Calu3 (cell line): Measurements from ENCODE around the gene FRMD5. TPM values are rescaled to one million over a fixed set of nuclear protein-coding genes. Genes with fewer than 3 reads are reported as not detected.

Source experiments
- BruUV-seq: library from RNA; stranded (reverse); fragments of 400-500 nt; replicated peaks from 2 replicates; lab custom pipeline; 2021; lab: Mats Ljungman, UMichigan
- CTCF ChIA-PET: fragments of 300-600 bp; sonication (Branson Sonifier 250); formaldehyde crosslinking; loops from one replicate; lab custom pipeline; 2022; ENCODE audit warnings: antibody characterized with exemption; lab: Charles Lee
- DNase-seq: peaks from one replicate; pipeline ENCODE4 v3.0.0; 2022
- H3K27ac Mint-ChIP-seq: one replicate; pipeline ENCODE4 v1.8.0; 2022; ENCODE audit warnings: mixed read lengths; ENCODE audit not compliant: unreplicated experiment
- H3K27me3 Mint-ChIP-seq: one replicate; pipeline ENCODE4 v1.8.0; 2022; ENCODE audit warnings: mixed read lengths; ENCODE audit not compliant: unreplicated experiment
- H3K36me3 Mint-ChIP-seq: one replicate; pipeline ENCODE4 v1.8.0; 2022; ENCODE audit warnings: mild to moderate bottlenecking, moderate library complexity, mixed read lengths; ENCODE audit not compliant: insufficient read depth, unreplicated experiment
- H3K4me1 Mint-ChIP-seq: one replicate; pipeline ENCODE4 v1.8.0; 2022; ENCODE audit warnings: mild to moderate bottlenecking, low read depth, mixed read lengths; ENCODE audit not compliant: unreplicated experiment
- H3K4me3 Mint-ChIP-seq: one replicate; pipeline ENCODE4 v1.8.0; 2022; ENCODE audit warnings: mild to moderate bottlenecking, low read depth, moderate library complexity, mixed read lengths; ENCODE audit not compliant: unreplicated experiment
- H3K9me3 Mint-ChIP-seq: one replicate; pipeline ENCODE4 v1.8.0; 2022; ENCODE audit warnings: low read depth, mixed read lengths; ENCODE audit not compliant: unreplicated experiment
- CTCF ChIP-seq: fragments of 200-600 bp; IDR thresholded peaks from one replicate; pipeline ENCODE4 v1.8.0; 2022; ENCODE audit warnings: antibody characterized with exemption; ENCODE audit not compliant: unreplicated experiment
- intact Hi-C: fragments of 100-400 bp; cut with micrococcal nuclease; formaldehyde crosslinking; loops from one replicate; pipeline ENCODE4 v1.10.0; 2022; ENCODE audit not compliant: unreplicated experiment
- total RNA-seq: library from RNA; stranded (reverse); gene quantifications from 2 replicates; pipeline ENCODE4 v1.2.3, GENCODE V29; 2022

The FRMD5 gene
- total RNA-seq, 1 experiment from 2014 or later: 10.9 TPM

DNA sequence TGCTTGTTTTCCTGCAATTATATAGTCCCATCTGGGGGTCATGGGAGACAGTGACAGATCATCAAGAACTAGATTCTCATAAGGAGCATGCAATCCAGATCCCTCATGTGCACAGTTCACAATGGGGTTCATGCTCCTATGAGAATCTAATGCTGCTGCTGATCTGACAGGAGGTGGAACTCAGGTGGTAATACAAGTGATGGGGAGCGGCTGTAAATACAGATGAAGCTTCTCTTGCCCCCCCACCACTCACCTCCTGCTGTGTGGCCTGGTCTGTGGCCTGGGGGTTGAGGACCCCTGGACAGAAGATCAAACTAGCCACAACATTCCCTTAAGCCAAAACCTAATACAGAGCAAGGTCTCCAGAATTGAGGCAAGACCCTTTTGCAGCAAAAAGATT lies 207.1 kb downstream of the FRMD5 start:
- Mint-ChIP-seq H3K4me3 (no peak overlapping the region), H3K4me1 (no peaks in the 10 kb centered on the region), H3K9me3 (no peaks in the 10 kb centered on the region), H3K36me3 (no peaks in the 10 kb centered on the region), H3K27me3 (no peaks in the 10 kb centered on the region), H3K27ac (no peak overlapping the region)
- DNase-seq: no peak
- no TSS peak for BruUV-seq
- TF ChIP-seq CTCF: no peak
- intact Hi-C loops: no loop called here
- CTCF ChIA-PET: no interaction called here

DNA sequence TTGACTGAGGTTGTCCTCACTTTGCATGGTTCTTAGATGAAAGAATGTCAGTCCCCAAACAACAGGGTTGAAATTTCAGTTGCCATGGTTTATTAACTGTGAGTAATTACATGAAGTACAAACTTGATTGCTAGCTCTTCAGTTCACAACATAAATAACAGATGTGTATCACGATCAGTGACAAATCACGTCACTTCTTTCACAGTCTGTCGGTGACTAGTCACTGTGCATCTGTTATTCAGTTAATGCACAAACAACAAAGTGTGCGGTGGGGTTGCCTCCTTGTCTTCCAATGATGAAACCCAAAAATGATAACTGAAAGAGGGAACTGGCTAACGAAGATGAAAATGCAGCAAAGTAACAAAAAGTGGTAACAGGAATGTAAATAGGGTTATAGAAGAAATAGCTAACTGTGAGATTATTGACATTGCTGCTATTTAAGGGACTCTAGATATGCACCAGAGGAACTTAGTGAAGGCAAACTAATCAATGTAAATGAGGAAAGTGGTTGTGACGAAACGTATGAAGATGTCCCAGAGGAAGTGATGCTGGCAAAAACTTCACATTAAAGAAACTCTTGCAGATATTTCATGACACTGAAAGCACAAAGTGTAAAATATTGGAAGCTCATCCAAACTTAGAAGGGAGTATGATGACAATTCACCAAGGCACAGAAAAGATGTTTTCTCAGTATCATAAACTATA lies 208.9 kb downstream of the FRMD5 start:
- Mint-ChIP-seq H3K36me3 (no peaks in the 10 kb centered on the region), H3K4me1 (no peaks in the 10 kb centered on the region), H3K27ac (no peak overlapping the region), H3K27me3 (no peaks in the 10 kb centered on the region), H3K9me3 (no peaks in the 10 kb centered on the region), H3K4me3 (no peak overlapping the region)
- CTCF ChIA-PET: no interaction called here
- intact Hi-C loops: no loop called here
- no peak for DNase-seq
- BruUV-seq: no TSS peak
- TF ChIP-seq CTCF: no peak

DNA sequence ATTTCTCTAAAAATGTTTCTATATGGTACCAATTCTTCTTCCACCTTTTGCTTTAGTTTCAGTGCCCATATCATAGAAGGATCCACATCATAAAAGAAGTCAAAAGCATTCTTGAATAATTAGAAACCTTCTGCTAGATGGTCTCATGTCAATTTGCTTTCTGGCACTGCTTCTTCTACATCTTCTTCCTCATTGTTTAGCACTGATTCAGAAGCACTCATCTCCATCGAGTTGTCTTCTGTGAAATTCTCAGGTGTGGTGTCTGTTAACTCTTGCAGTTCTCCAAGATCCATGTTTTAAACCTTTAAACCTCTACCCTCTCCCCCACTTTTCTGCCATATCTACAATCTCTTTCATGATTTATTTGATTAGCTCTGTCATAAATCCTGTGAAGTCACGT lies 213.5 kb downstream of the FRMD5 start:
- no peak overlapping the region for H3K27ac Mint-ChIP-seq
- H3K9me3 Mint-ChIP-seq: no peaks in the 10 kb centered on the region
- H3K27me3 Mint-ChIP-seq: no peaks in the 10 kb centered on the region
- intact Hi-C loops: no loop called here
- no peak overlapping the region for H3K4me3 Mint-ChIP-seq
- TF ChIP-seq CTCF: no peak
- CTCF ChIA-PET: no interaction called here
- H3K4me1 Mint-ChIP-seq: no peaks in the 10 kb centered on the region
- no peak for DNase-seq
- H3K36me3 Mint-ChIP-seq: no peaks in the 10 kb centered on the region
- no TSS peak for BruUV-seq

DNA sequence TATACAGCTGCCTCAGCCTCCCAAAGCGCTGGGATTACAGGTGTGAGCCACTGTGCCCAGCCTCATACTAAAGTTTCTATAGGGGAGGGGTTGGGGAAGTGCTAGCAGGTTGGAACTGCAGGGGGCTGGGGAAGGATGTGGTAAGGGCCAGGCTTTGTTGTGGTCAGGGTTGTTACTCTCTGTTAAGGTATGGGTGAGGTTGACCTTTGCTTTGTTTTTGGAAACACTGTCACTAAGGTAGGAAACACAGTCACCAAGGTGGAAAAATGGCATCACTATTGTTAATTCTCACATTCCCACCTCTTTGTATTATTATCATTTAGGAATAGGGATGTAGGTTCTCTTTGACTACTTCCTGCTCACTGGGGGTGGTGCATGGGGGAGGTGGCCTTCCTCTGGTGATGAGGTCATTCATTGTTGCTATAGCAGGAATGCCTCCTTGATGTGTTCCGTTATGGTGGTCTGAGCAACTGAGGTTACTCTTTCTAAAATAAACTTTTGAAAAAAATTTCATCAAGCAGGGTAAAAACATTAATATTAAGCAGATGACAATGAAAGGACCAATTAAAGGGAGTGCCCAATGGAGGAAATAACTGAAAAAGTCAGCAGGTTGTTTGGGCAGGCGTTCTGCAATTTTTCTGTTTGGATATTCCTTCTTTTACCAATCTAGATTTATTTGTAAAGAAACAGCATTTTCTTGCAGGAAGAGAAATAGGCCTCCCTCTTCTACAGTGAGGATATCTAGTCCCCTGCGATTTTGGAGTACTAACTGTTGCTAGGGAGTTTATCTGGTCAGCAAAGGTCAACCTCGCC lies 217.8 kb downstream of the FRMD5 start:
- TF ChIP-seq CTCF: no peak
- BruUV-seq: no TSS peak
- Mint-ChIP-seq H3K9me3 (no peaks in the 10 kb centered on the region), H3K27me3 (no peaks in the 10 kb centered on the region), H3K27ac (no peak overlapping the region), H3K36me3 (no peaks in the 10 kb centered on the region), H3K4me3 (no peak overlapping the region), H3K4me1 (no peaks in the 10 kb centered on the region)
- intact Hi-C loops: no loop called here
- no peak for DNase-seq
- CTCF ChIA-PET: no interaction called here
